Measurements from ENCODE around the gene SFXN3. TPM values are rescaled to one million over a fixed set of nuclear protein-coding genes. Genes with fewer than 3 reads are reported as not detected.

Gene SFXN3
- total and polyA plus RNA-seq, 8 donors = 20.8 to 79.0 (median 24.1) TPM

GRCh38 chr10:101042118-101042517, 11.1 kb downstream of the SFXN3 start:
- peaks cover 0 to 26% of the 10 kb centered on the region in 2 donors for H3K4me1 ChIP-seq
- DNase-seq (no peak), ATAC-seq (no peak)
- intact Hi-C loops (cut with DNase I) = no loop called here
- peaks cover under 1 to 21% of the 10 kb centered on the region in 2 donors for H3K27me3 ChIP-seq
- H3K9me3 ChIP-seq = no peaks in the 10 kb centered on the region
- peak overlapping the region in 1 of 2 donors; percentile 49 for H3K4me3 ChIP-seq
- peaks cover 0 to 31% of the 10 kb centered on the region in 2 donors for H3K36me3 ChIP-seq
- H3K27ac ChIP-seq = peak overlapping the region; percentile 89
- no peak for TF ChIP-seq CTCF (IDR thresholded peaks at IDR 0.05)

DNA sequence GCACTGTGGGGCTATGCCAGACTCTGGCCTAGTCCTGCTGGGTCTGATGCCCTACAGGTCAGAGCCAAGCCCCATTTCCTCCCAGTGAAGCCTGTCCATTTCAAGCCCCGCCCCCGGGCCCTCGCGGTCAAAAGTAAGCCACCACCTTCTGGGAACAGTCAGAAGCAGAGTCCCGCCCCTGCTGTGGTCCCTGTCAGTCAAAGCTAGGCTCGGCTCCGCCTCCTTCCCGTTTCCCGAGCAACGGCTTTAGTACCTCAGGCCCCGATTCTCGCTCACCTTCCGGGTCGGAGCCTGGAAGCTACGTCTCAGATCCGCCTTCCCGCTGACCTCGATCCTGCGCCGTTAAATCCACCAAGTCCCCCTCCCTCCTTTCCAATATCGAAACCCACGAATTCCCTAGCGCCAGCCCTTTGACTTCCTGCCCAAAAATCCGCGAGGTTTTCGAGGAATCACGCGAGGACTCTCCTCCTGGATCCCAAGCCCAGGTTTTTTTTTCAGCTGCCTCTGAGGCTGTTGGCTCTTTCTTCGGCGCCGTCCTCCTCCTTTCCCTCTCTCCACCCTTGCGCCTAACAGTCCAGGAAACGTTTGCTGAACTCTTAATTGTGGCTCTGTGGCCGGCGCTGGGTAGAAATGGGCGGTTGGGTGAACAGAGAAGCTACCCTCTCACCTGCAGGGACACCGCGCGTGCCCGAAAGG, 11.8 kb downstream of the SFXN3 start:
- DNase-seq (peak; percentile 92 to 98 (median 97)), ATAC-seq (peak; percentile 96)
- no peak for TF ChIP-seq CTCF (IDR thresholded peaks at IDR 0.05)
- Histone ChIP-seq H3K4me3 (peak overlapping the region; percentile 31 to 49), H3K9me3 (no peaks in the 10 kb centered on the region), H3K36me3 (peaks cover 0 to 24% of the 10 kb centered on the region in 2 donors), H3K27me3 (peaks cover 8 to 28% of the 10 kb centered on the region in 2 donors), H3K4me1 (peaks cover 0 to 26% of the 10 kb centered on the region in 2 donors), H3K27ac (peak overlapping the region; percentile 89)
- intact Hi-C loops (cut with DNase I) = no loop called here

GRCh38 chr10:101043363-101043707, 12.3 kb downstream of the SFXN3 start:
- H3K27ac ChIP-seq = peak overlapping the region; percentile 89
- peak overlapping the region; percentile 31 to 49 for H3K4me3 ChIP-seq
- no peak for TF ChIP-seq CTCF (IDR thresholded peaks at IDR 0.05)
- intact Hi-C loops (cut with DNase I) = no loop called here
- DNase-seq (no peak), ATAC-seq (peak; percentile 3)
- H3K9me3 ChIP-seq = no peaks in the 10 kb centered on the region
- peaks cover 0 to 26% of the 10 kb centered on the region in 2 donors for H3K4me1 ChIP-seq
- peaks cover 0 to 19% of the 10 kb centered on the region in 2 donors for H3K36me3 ChIP-seq
- peaks cover 13 to 33% of the 10 kb centered on the region in 2 donors for H3K27me3 ChIP-seq

DNA sequence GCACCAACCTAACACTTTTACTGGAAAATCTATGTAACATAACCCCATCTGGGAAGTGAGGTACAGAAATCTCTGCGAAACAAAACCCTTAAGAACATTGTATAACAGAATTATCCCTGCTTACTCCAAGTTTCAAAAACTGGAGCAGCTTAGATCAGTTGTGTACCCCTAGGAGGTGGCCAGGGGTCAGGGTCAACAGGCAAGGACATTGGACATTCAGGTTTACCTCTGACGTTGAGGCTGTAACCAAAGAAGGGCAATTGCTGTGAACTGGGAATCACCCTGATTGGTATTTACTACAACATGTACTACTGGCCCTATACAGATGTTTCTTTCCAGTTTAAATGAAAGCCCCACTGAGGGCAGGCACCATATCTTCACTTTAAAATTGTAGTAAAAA, 13.1 kb downstream of the SFXN3 start:
- intact Hi-C loops (cut with DNase I) = no loop called here
- no peak for TF ChIP-seq CTCF (IDR thresholded peaks at IDR 0.05)
- peaks cover 21 to 41% of the 10 kb centered on the region in 2 donors for H3K27me3 ChIP-seq

DNA sequence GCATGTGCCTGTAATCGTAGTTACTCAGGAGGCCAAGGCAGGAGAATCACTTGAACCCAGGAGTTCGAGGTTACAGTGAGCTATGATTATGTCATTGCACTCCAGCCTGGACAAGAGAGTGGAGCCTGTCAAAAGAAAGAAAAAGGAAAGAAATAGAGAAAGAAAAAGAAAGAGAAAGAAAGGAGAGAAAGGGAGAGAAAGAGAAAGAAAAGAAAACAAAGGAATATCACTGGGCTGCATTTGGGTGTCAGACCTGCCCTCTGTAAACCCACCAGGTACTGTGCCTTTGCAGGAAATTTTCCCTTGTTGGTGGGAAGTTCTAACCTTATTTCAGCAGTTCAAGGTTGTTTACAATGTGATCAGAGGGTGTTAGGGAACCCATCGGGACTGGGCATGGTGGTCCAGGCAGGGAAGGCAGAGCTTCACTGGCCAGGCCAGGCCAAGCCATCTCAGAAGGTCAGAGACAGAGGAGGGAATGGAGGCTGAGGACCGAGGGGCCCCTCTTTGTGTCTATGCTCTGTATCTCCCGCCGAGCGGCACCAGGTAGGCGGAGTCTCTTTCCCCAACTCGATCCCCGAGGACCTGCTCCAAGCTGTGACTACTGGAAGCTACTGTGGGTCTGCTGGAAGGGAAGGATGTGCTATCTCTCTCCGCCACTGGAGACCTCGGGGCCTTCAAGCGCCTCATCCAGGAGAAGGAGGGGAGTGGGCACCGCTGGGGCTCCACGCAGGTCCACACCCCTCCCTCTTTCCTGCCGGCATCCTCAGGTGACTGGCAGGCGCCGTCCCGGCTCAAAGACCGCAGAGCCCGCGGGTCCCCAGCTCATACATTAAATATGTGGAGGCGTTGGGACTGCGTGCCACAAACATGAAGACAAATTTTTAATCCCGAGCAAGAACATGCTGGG, 15.6 kb downstream of the SFXN3 start:
- intact Hi-C loops (cut with DNase I) = no loop called here
- DNase-seq (no peak), ATAC-seq (no peak)
- no peaks in the 10 kb centered on the region for H3K9me3 ChIP-seq
- no peaks in the 10 kb centered on the region for H3K36me3 ChIP-seq
- no peak overlapping the region for H3K4me3 ChIP-seq
- peaks cover 8 to 27% of the 10 kb centered on the region in 2 donors for H3K4me1 ChIP-seq
- H3K27me3 ChIP-seq = peaks cover 39 to 65% of the 10 kb centered on the region in 2 donors
- no peak overlapping the region for H3K27ac ChIP-seq
- no peak for TF ChIP-seq CTCF (IDR thresholded peaks at IDR 0.05)

More for the DNA sequence above, 13.1 kb downstream of the SFXN3 start:
- peaks cover 0 to 11% of the 10 kb centered on the region in 2 donors for H3K36me3 ChIP-seq
- peaks cover 0 to 26% of the 10 kb centered on the region in 2 donors for H3K4me1 ChIP-seq
- no peak overlapping the region for H3K4me3 ChIP-seq
- H3K27ac ChIP-seq = no peak overlapping the region
- no peaks in the 10 kb centered on the region for H3K9me3 ChIP-seq
- ATAC-seq (no peak), DNase-seq (no peak)

Measured in left lung (tissue), 10 donors.